Large intestine (tissue), 3 donors: Measurements from ENCODE around the gene ETV6. TPM values are rescaled to one million over a fixed set of nuclear protein-coding genes. Genes with fewer than 3 reads are reported as not detected.

Experiments used
- DNase-seq, 2 donors: peaks; one replicate each; pipeline versions ENCODE4 v3.0.0 to v3.0.0-alpha.2; 2013
- H3K27ac ChIP-seq: one replicate; pipeline ENCODE4 v1.5.1; 2013; ENCODE audit warnings: low read length
- H3K27me3 ChIP-seq: 2 replicates; pipeline ENCODE4 v1.6.1; 2013; ENCODE audit warnings: low read length; ENCODE audit not compliant: control insufficient read depth, insufficient read depth
- H3K36me3 ChIP-seq: 2 replicates; pipeline ENCODE4 v1.6.1; 2013; ENCODE audit warnings: low read length; ENCODE audit not compliant: control insufficient read depth, insufficient read depth
- H3K4me1 ChIP-seq: one replicate; pipeline ENCODE4 v1.6.1; 2013; ENCODE audit warnings: low read length; ENCODE audit not compliant: control insufficient read depth, insufficient read depth
- H3K4me3 ChIP-seq: one replicate; pipeline ENCODE4 v1.5.1; 2013; ENCODE audit warnings: low read length
- H3K9me3 ChIP-seq: one replicate; pipeline ENCODE4 v1.6.1; 2013; ENCODE audit warnings: mild to moderate bottlenecking, low read depth, low read length, moderate library complexity; ENCODE audit not compliant: control insufficient read depth
- WGBS: methylation state at CpG from one replicate; pipeline ENCODE4 v1.1.5; 2013; ENCODE audit warnings: low lambda C conversion rate; ENCODE audit not compliant: insufficient coverage; 5-methylcytosine and 5-hydroxymethylcytosine counted together
- polyA plus RNA-seq: library from polyadenylated mRNA; unstranded; fragments of 120-200 nt; gene quantifications from one replicate; pipeline ENCODE4 v1.2.1, GENCODE V29; 2013

ETV6 gene
- polyA plus RNA-seq, 1 donor, result 14.9 TPM

DNA sequence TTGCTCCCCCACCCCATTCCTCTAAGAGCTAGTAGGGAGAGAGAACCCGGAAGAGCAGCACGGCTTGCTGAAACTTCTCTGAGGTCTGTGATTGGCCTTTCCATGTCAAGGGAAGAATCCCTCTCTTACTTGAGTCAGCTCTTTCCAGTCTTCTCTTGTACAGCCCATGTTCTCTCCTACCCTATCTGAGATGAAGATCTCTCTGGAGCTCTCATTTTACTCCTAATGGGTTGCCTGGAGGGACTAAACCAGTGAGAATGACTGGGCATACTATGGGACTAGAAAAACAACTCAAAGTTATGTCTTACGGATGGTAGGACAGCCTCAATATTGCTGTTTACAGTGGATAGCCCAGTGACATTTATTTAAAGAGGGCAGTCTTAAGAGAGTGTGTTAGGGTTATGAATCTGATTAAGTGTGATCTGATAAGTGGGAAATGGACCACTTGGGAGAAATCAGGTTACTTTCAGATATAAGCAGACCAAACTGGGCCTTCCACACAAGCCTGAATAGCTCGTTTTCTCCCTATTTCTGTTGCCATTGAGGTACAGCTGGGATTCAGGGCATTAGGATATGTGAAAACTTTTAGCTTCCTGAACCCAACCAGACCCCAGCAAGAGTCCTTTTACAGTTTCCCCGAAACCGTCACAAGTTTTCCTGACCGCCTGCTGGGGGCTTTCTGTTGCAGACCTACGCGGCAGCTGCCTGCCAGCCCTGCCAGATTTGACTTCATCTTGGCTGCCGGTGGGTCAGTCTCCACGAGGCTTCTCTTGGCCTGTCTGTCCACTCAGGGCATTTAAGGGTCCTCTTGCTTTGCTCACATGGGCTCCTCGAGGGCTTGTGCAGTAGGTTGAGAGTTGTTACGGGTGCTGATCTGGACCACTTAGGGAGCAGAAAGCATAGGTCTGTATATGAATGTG lies 16.9 kb downstream of the ETV6 start:
- no peak overlapping the region for H3K27ac ChIP-seq
- peaks cover 11% of the 10 kb centered on the region for H3K36me3 ChIP-seq
- H3K27me3 ChIP-seq, result no peaks in the 10 kb centered on the region
- H3K9me3 ChIP-seq, result no peaks in the 10 kb centered on the region
- 100% methylated on average over 1 of the region's 13 CpGs for WGBS
- H3K4me1 ChIP-seq, result no peaks in the 10 kb centered on the region
- no peak for DNase-seq
- H3K4me3 ChIP-seq, result no peak overlapping the region

DNA sequence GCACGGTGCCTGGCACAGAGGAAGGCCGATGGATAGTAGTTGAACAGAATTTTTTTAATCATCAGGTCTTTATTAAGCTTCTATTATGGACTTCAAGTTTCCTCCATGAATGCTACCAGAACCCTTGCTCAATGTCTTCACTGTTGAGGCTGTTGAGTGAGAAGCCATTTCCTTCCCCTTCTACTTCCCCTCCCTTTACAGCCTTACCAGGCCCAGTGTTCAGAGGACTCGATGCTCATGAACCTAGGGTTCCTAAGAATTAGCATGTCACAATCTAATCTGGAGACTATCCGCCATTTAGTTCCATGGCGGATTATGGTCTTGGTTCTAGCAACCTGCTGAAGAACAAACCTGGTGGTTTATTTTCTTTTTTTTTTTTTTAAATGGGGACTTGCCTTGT lies 17.7 kb downstream of the ETV6 start:
- H3K4me1 ChIP-seq, result no peaks in the 10 kb centered on the region
- H3K27me3 ChIP-seq, result no peaks in the 10 kb centered on the region
- no peak for DNase-seq
- peaks cover 4% of the 10 kb centered on the region for H3K36me3 ChIP-seq
- no peak overlapping the region for H3K27ac ChIP-seq
- H3K9me3 ChIP-seq, result no peaks in the 10 kb centered on the region
- WGBS, result 100% methylated on average over 1 of the region's 5 CpGs
- H3K4me3 ChIP-seq, result no peak overlapping the region

DNA sequence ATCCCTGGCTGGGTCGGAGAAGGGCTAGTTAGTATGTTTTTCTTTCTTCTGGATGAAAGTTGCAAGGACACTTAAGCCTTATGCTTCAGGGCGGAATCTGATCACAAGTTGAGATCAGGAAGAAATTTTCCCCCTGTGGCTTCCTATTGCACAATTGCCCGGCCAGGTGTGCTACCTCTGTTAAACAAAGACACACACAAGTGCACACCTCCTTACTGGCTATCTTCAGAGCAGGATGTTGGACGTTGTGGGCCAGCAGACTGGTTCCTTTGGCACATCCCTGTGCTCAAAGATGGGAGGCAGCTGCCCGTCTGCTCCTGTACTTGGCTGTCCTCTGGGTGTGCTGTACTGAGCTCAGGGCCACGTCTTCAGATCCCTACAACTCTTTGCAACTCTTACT lies 19.1 kb downstream of the ETV6 start:
- Histone ChIP-seq H3K4me3 (no peak overlapping the region), H3K36me3 (peaks cover 4% of the 10 kb centered on the region), H3K4me1 (no peaks in the 10 kb centered on the region), H3K27me3 (no peaks in the 10 kb centered on the region), H3K9me3 (no peaks in the 10 kb centered on the region), H3K27ac (no peak overlapping the region)
- no CpG with 5 or more reads among the region's 6 CpGs for WGBS
- DNase-seq, result no peak

DNA sequence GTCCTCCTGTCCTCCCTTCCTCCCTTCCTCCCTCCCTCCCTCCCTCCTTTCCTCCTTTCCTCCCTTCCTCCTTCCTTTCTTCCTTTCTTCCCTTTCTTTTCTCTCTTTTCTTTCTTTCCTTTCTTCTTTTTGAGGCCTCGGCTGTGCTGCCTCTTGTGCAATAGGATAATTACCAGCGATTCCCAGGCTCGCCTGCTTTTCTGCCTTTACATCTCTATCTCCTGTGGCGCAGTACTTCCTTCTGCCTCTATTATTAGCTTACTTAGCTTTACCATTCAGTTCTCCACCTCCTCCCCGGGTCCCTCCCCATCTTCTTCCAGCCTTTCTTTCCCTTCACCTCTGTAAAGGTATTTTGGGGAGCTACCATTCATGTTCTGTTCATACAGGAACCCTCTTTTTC lies 19.9 kb downstream of the ETV6 start:
- 83% methylated on average over 4 of the region's 5 CpGs for WGBS
- no peak for DNase-seq
- Histone ChIP-seq H3K27me3 (no peaks in the 10 kb centered on the region), H3K36me3 (peaks cover 4% of the 10 kb centered on the region), H3K9me3 (no peaks in the 10 kb centered on the region), H3K4me1 (no peaks in the 10 kb centered on the region), H3K27ac (no peak overlapping the region), H3K4me3 (no peak overlapping the region)

DNA sequence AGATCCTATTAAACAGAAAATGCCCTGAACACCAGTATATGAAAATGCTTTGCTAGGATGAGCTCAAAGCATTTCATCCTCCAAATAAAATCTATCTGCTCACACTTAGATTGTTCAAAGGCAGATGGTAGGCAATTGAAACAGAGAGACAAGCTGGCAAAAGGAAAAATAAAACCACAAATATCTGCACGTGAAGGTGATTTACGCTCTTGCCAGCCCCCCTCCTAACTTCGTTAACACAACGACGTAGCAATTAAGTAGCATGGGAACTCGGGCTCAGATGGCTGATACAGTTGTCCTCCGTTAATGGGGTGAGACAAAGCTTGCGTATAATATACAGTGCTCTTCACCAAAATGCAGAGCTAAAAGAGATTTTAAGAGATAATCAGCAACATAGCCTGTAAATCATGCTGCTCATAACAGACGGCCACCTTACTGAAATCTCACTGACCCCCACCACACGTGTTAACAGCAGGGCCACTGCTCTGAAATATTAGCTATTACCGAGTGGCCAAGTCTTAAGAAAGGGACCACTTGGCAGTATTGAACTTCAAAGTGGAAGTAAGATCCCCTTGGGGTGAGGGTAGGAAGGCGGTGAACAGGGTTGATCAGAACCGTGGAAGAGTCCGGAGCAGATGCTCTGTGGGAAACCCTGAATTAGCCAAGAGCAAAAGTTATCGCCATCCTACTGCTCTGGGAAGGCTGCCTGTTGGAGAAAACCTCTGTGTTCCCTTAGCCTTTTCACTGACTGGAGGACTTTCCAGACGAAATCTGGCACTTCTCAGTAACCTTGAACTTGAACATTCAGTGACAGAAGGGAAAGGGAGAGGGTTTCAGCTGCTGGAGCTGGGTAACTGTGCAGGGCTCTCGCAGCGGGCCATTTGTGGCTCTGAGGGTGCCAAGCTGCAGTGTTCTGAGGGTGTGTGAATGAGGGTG lies 23.1 kb downstream of the ETV6 start:
- Histone ChIP-seq H3K27me3 (no peaks in the 10 kb centered on the region), H3K9me3 (no peaks in the 10 kb centered on the region), H3K27ac (no peak overlapping the region), H3K36me3 (peaks cover under 1% of the 10 kb centered on the region), H3K4me3 (no peak overlapping the region), H3K4me1 (no peaks in the 10 kb centered on the region)
- no CpG with 5 or more reads among the region's 18 CpGs for WGBS
- DNase-seq, result no peak

DNA sequence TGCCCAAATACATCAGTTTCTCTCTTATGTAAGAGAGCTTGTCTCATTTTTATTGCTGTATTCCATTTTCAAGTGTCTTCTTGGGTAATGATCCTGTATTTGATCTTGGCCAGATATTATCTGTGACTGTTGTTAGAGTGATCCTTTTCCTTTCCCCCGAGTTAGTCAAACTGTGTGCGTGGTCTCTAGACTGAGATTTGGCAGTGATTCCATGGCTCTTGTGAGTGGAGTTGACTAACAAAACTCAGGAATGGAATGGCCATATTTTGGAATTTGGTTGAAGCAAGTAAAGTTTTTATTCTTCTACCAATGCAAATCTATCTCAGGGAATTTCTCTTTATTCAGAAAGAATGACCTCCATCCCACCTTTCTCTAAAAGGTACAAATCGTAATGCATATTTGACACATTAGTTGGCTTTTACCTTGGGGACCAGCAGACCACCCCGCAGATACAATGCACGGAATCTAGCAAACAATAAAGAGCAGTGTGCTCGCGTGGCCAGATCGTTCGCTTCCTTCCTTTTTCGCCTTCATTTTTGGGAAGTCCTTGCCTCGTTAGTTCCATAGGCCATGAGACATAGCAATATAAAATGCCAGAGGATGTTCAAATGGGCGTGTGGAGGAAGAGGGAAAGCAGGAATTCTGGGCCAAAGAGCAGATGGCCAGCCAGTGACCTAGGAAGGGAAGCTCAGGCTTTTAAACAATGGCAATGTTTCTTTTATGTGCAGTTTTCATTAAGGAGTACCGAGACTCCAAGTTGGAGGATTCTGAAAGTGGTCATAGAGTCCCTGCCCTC lies 24.4 kb downstream of the ETV6 start:
- H3K27ac ChIP-seq, result no peak overlapping the region

DNA sequence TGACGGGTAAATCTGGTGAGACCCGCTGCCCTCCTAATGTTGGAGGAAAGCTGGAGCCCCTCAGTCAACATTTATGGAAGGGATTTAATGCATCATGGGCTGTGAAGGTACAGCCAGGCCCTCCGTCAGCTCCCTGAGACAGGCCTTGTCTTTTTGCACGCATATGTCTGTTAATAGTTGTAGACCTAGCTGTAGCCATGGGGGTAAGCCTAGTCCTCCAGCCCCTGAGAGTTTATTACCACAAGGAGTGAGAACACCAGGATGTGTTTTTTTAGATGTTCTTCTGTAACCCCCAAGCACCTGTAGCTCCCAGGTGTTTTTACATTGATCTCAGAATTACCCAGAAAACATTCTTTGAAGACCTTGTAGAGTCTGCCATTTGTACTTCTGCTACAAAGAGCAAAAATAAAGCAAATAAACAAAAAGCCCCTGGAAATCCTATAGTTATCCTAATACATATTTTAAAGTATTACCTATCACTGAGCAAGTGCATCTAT lies 25.5 kb downstream of the ETV6 start:
- H3K4me3 ChIP-seq, result no peak overlapping the region
- H3K27ac ChIP-seq, result no peak overlapping the region
- DNase-seq, result no peak
- H3K4me1 ChIP-seq, result no peaks in the 10 kb centered on the region
- WGBS, result 83% methylated on average over 1 of the region's 4 CpGs
- no peaks in the 10 kb centered on the region for H3K27me3 ChIP-seq
- peaks cover 8% of the 10 kb centered on the region for H3K36me3 ChIP-seq
- no peaks in the 10 kb centered on the region for H3K9me3 ChIP-seq

More for the DNA sequence above, 24.4 kb downstream of the ETV6 start:
- H3K4me1 ChIP-seq, result no peaks in the 10 kb centered on the region
- H3K27me3 ChIP-seq, result no peaks in the 10 kb centered on the region
- 89% methylated on average over 6 of the region's 13 CpGs for WGBS
- no peak overlapping the region for H3K4me3 ChIP-seq
- no peaks in the 10 kb centered on the region for H3K9me3 ChIP-seq
- no peak for DNase-seq
- H3K36me3 ChIP-seq, result peaks cover 8% of the 10 kb centered on the region

DNA sequence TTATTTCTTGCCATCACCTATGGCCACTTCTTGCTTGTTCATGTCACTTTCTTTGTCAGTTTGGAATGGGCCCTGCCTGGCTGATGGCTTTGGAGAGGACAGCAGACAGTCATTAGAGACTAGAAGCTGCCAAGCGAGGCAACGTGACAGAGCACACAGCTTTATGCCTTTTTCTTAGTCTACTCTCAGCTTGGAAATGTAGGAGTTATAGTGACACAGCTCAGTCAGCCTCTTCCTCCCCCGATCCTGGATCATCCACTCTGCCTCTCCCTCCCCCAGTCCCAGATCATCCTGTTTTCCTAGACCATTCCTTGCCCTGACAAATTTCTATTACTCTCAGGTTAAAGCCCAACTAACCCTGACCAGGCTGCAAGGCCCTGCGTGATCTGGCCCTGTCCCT lies 26.6 kb downstream of the ETV6 start:
- no peak overlapping the region for H3K4me3 ChIP-seq
- WGBS, result 57% methylated on average over 3 of the region's 4 CpGs
- no peaks in the 10 kb centered on the region for H3K9me3 ChIP-seq
- no peak for DNase-seq
- peaks cover 8% of the 10 kb centered on the region for H3K36me3 ChIP-seq
- H3K4me1 ChIP-seq, result no peaks in the 10 kb centered on the region
- no peaks in the 10 kb centered on the region for H3K27me3 ChIP-seq
- H3K27ac ChIP-seq, result no peak overlapping the region

DNA sequence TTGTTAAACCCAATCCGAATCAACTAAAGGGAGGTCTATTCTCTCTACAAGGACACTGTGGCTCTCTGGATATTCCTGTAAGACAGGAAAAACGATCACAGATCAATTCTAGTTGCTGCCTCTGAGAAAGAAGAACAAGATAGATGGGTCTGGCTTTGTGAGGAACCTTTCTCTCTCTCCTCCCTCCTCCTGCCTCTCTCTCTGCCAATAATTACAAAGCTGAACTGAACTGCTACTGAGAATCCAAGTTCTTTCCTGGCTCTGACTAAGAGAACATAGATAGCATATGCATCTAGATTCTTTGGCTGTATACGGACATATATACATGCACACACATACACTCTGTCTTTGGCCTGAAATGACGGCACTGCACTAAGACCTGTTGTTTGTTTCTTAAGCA lies 27.6 kb downstream of the ETV6 start:
- DNase-seq, result no peak
- H3K27ac ChIP-seq, result no peak overlapping the region
- H3K9me3 ChIP-seq, result no peaks in the 10 kb centered on the region
- no peak overlapping the region for H3K4me3 ChIP-seq
- no CpG with 5 or more reads among the region's 4 CpGs for WGBS
- no peaks in the 10 kb centered on the region for H3K27me3 ChIP-seq
- peaks cover 8% of the 10 kb centered on the region for H3K36me3 ChIP-seq
- H3K4me1 ChIP-seq, result no peaks in the 10 kb centered on the region

DNA sequence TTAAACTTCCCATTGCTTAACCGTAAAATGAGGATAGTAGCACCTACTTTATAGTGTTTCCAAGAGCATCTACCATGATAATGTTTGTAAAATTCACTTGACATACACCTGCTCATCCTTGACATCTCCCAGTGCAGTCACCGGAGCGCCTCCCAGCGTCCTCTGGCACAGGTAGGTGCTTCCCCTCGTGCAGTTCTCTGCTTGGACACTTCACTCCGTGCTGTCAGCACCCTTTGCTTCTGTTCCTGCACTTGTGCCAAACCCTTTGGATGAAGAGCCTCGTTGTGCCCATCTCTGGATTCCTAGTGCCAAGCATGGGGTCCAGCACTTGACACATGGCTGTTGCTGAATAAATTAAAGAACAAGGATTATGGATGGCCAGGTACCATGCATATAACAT lies 28.3 kb downstream of the ETV6 start:
- Histone ChIP-seq H3K27me3 (no peaks in the 10 kb centered on the region), H3K4me1 (no peaks in the 10 kb centered on the region), H3K4me3 (no peak overlapping the region), H3K36me3 (peaks cover 8% of the 10 kb centered on the region), H3K9me3 (no peaks in the 10 kb centered on the region), H3K27ac (no peak overlapping the region)
- no CpG with 5 or more reads among the region's 7 CpGs for WGBS
- no peak for DNase-seq
